Measurements from ENCODE around the gene PALD1.

Gene PALD1

GRCh38 chr10:70478191-70479164, at the start of gene PALD1:
TSS of gene PALD1 (plus strand) at chr10:70478767. CDS start at chr10:70525952, 47,185 bp downstream.
- Mint-ChIP-seq H3K4me3 (peak within 1 kb of the TSS; percentile 79), H3K27me3 (peaks cover 29% of the 10 kb centered on the region), H3K4me1 (ENCODE audit: low read depth) (peaks cover 55% of the 10 kb centered on the region), H3K27ac (peak within 1 kb of the TSS; percentile 84), H3K36me3 (ENCODE audit: low read depth) (no peaks in the 10 kb centered on the region), H3K9me3 (no peaks in the 10 kb centered on the region)

GRCh38 chr10:70430493-70431445, 47.8 kb upstream of the PALD1 start:
- H3K27ac Mint-ChIP-seq = no peak overlapping the region
- H3K4me1 Mint-ChIP-seq (ENCODE audit: low read depth) = peaks cover 15% of the 10 kb centered on the region
- H3K27me3 Mint-ChIP-seq = no peaks in the 10 kb centered on the region
- peaks cover 5% of the 10 kb centered on the region for H3K36me3 Mint-ChIP-seq (ENCODE audit: low read depth)
- H3K4me3 Mint-ChIP-seq = no peak overlapping the region
- no peaks in the 10 kb centered on the region for H3K9me3 Mint-ChIP-seq

- H3K36me3 Mint-ChIP-seq (ENCODE audit: low read depth) = peaks cover 5% of the 10 kb centered on the region
Observed at GRCh38 chr10:70432101-70432500, 46.5 kb upstream of the PALD1 start.

GRCh38 chr10:70432561-70433263, 45.9 kb upstream of the PALD1 start:
- Mint-ChIP-seq H3K27ac (no peak overlapping the region), H3K9me3 (no peaks in the 10 kb centered on the region), H3K36me3 (ENCODE audit: low read depth) (peaks cover 5% of the 10 kb centered on the region), H3K27me3 (no peaks in the 10 kb centered on the region), H3K4me3 (no peak overlapping the region), H3K4me1 (ENCODE audit: low read depth) (peaks cover 15% of the 10 kb centered on the region)

More at GRCh38 chr10:70432101-70432500, 46.5 kb upstream of the PALD1 start:
- Mint-ChIP-seq H3K9me3 (no peaks in the 10 kb centered on the region), H3K27me3 (no peaks in the 10 kb centered on the region), H3K4me3 (no peak overlapping the region), H3K4me1 (ENCODE audit: low read depth) (peaks cover 15% of the 10 kb centered on the region), H3K27ac (no peak overlapping the region)

GRCh38 chr10:70433581-70434280, 44.8 kb upstream of the PALD1 start:
- H3K27ac Mint-ChIP-seq = no peak overlapping the region

GRCh38 chr10:70435241-70436085, 43.1 kb upstream of the PALD1 start:
- Mint-ChIP-seq H3K27me3 (peaks cover 19% of the 10 kb centered on the region), H3K36me3 (ENCODE audit: low read depth) (no peaks in the 10 kb centered on the region), H3K4me3 (no peak overlapping the region), H3K9me3 (no peaks in the 10 kb centered on the region), H3K4me1 (ENCODE audit: low read depth) (peaks cover 17% of the 10 kb centered on the region), H3K27ac (no peak overlapping the region)

More at GRCh38 chr10:70433581-70434280, 44.8 kb upstream of the PALD1 start:
- H3K9me3 Mint-ChIP-seq = no peaks in the 10 kb centered on the region
- H3K4me1 Mint-ChIP-seq (ENCODE audit: low read depth) = peaks cover 15% of the 10 kb centered on the region
- no peak overlapping the region for H3K4me3 Mint-ChIP-seq
- H3K36me3 Mint-ChIP-seq (ENCODE audit: low read depth) = no peaks in the 10 kb centered on the region
- H3K27me3 Mint-ChIP-seq = peaks cover 5% of the 10 kb centered on the region

GRCh38 chr10:70437721-70438120, 40.8 kb upstream of the PALD1 start:
- Mint-ChIP-seq H3K9me3 (no peaks in the 10 kb centered on the region), H3K27me3 (peaks cover 36% of the 10 kb centered on the region), H3K36me3 (ENCODE audit: low read depth) (no peaks in the 10 kb centered on the region), H3K27ac (no peak overlapping the region), H3K4me1 (ENCODE audit: low read depth) (peaks cover 15% of the 10 kb centered on the region), H3K4me3 (no peak overlapping the region)

GRCh38 chr10:70440296-70441160, 38.0 kb upstream of the PALD1 start:
- peak overlapping the region; percentile 63 for H3K4me3 Mint-ChIP-seq
- no peaks in the 10 kb centered on the region for H3K9me3 Mint-ChIP-seq
- peaks cover 9% of the 10 kb centered on the region for H3K4me1 Mint-ChIP-seq (ENCODE audit: low read depth)
- H3K27ac Mint-ChIP-seq = no peak overlapping the region
- peaks cover 47% of the 10 kb centered on the region for H3K27me3 Mint-ChIP-seq
- H3K36me3 Mint-ChIP-seq (ENCODE audit: low read depth) = no peaks in the 10 kb centered on the region

- Mint-ChIP-seq H3K27ac (no peak within 1 kb of the TSS), H3K36me3 (ENCODE audit: low read depth) (no peaks in the 10 kb centered on the region), H3K4me1 (ENCODE audit: low read depth) (peaks cover 9% of the 10 kb centered on the region), H3K9me3 (no peaks in the 10 kb centered on the region), H3K27me3 (peaks cover 47% of the 10 kb centered on the region), H3K4me3 (peak within 1 kb of the TSS; percentile 63)
Observed at GRCh38 chr10:70441161-70441894, 37.2 kb upstream of the PALD1 start, which contains the start of gene NODAL. TSS of gene NODAL (minus strand) at chr10:70441681. CDS start at chr10:70441667, 14 bp downstream.

- H3K4me1 Mint-ChIP-seq (ENCODE audit: low read depth) = peaks cover 9% of the 10 kb centered on the region
- peaks cover 47% of the 10 kb centered on the region for H3K27me3 Mint-ChIP-seq
- no peaks in the 10 kb centered on the region for H3K36me3 Mint-ChIP-seq (ENCODE audit: low read depth)
- no peak overlapping the region for H3K4me3 Mint-ChIP-seq
- no peak overlapping the region for H3K27ac Mint-ChIP-seq
- no peaks in the 10 kb centered on the region for H3K9me3 Mint-ChIP-seq
Observed at GRCh38 chr10:70441895-70442309, 36.7 kb upstream of the PALD1 start.

- Mint-ChIP-seq H3K27ac (no peak overlapping the region), H3K27me3 (peaks cover 47% of the 10 kb centered on the region), H3K9me3 (no peaks in the 10 kb centered on the region)
Observed at GRCh38 chr10:70442332-70442988, 36.1 kb upstream of the PALD1 start.

More at GRCh38 chr10:70442332-70442988, 36.1 kb upstream of the PALD1 start:
- no peaks in the 10 kb centered on the region for H3K36me3 Mint-ChIP-seq (ENCODE audit: low read depth)
- H3K4me1 Mint-ChIP-seq (ENCODE audit: low read depth) = peaks cover 9% of the 10 kb centered on the region
- no peak overlapping the region for H3K4me3 Mint-ChIP-seq
